ACC112 (cell line): ENCODE measurements around the gene OXSR1.
A peak's percentile ranks its signal among the peaks of the same experiment; 100 is the strongest.

Experiments used
- H2AFZ ChIP-seq: fragments of 200-600 bp; sonication (generic); one replicate; pipeline ENCODE4 v1.6.0; 2017; ENCODE audit warnings: antibody characterized with exemption, low read length; ENCODE audit not compliant: unreplicated experiment
- H3K27ac ChIP-seq: fragments of 200-600 bp; sonication (generic); 2 replicates; pipeline ENCODE4 v1.5.1; 2014; ENCODE audit warnings: low read depth, mild to moderate bottlenecking, antibody characterized with exemption, low read length, moderate library complexity
- H3K27me3 ChIP-seq: fragments of 200-600 bp; sonication (generic); 2 replicates; pipeline ENCODE4 v1.6.1; 2014; ENCODE audit warnings: mild to moderate bottlenecking, antibody characterized with exemption, low read length, moderate library complexity, mixed read lengths; ENCODE audit not compliant: insufficient read depth
- H3K36me3 ChIP-seq: fragments of 200-600 bp; sonication (generic); 2 replicates; pipeline ENCODE4 v1.6.1; 2016; ENCODE audit warnings: mild to moderate bottlenecking, antibody characterized with exemption, low read length, moderate library complexity, mixed read lengths; ENCODE audit not compliant: insufficient read depth
- H3K4me1 ChIP-seq: fragments of 200-600 bp; sonication (generic); one replicate; pipeline ENCODE4 v1.6.1; 2016; ENCODE audit warnings: low read length, mixed read lengths; ENCODE audit not compliant: insufficient read depth, unreplicated experiment, control insufficient read depth
- H3K4me3 ChIP-seq: fragments of 200-600 bp; sonication (generic); 2 replicates; pipeline ENCODE4 v1.5.1; 2014; ENCODE audit warnings: mild to moderate bottlenecking, low read depth, low read length
- H3K79me2 ChIP-seq: fragments of 200-600 bp; sonication (generic); one replicate; pipeline ENCODE4 v1.6.0; 2016; ENCODE audit warnings: low read length; ENCODE audit not compliant: control insufficient read depth, unreplicated experiment, insufficient read depth

The OXSR1 gene

GRCh38 chr3:38164952-38165721, at the start of gene OXSR1:
OXSR1 (plus strand) TSS chr3:38165537; CDS start chr3:38165877, 340 bp downstream.
- Histone ChIP-seq H2AFZ (peak within 1 kb of the TSS; percentile 92), H3K36me3 (no peaks in the 10 kb centered on the region; the same call in 1 of the 2 replicates), H3K4me3 (peak within 1 kb of the TSS; percentile 82), H3K27ac (peak within 1 kb of the TSS; percentile 89), H3K4me1 (peaks cover 36% of the 10 kb centered on the region), H3K79me2 (peaks cover 46% of the 10 kb centered on the region), H3K27me3 (no peaks in the 10 kb centered on the region)

- Histone ChIP-seq H3K36me3 (no peaks in the 10 kb centered on the region), H3K4me1 (no peaks in the 10 kb centered on the region), H2AFZ (no peak overlapping the region), H3K27ac (no peak overlapping the region), H3K27me3 (0 out of 2 replicates have a peak, but pooled peaks cover 2% of the 10 kb centered on the region), H3K4me3 (no peak overlapping the region), H3K79me2 (no peaks in the 10 kb centered on the region)
Measured at GRCh38 chr3:38115645-38116427, 49.5 kb upstream of the OXSR1 start.

GRCh38 chr3:38116471-38117162, 48.7 kb upstream of the OXSR1 start:
- Histone ChIP-seq H2AFZ (no peak overlapping the region), H3K79me2 (no peaks in the 10 kb centered on the region), H3K4me1 (no peaks in the 10 kb centered on the region), H3K27ac (no peak overlapping the region), H3K36me3 (no peaks in the 10 kb centered on the region), H3K27me3 (0 out of 2 replicates have a peak, but pooled peaks cover 2% of the 10 kb centered on the region), H3K4me3 (no peak overlapping the region)

- no peak overlapping the region for H3K4me3 ChIP-seq
- no peaks in the 10 kb centered on the region for H3K79me2 ChIP-seq
- no peak overlapping the region for H3K27ac ChIP-seq
- H2AFZ ChIP-seq, result no peak overlapping the region
- H3K36me3 ChIP-seq, result no peaks in the 10 kb centered on the region
- 0 out of 2 replicates have a peak, but pooled peaks cover 2% of the 10 kb centered on the region for H3K27me3 ChIP-seq
- no peaks in the 10 kb centered on the region for H3K4me1 ChIP-seq
Measured at GRCh38 chr3:38117163-38117716, 48.1 kb upstream of the OXSR1 start.

- H3K36me3 ChIP-seq, result peaks cover 4% of the 10 kb centered on the region; the same call in 1 of the 2 replicates
- H3K27me3 ChIP-seq, result 0 out of 2 replicates have a peak, but pooled peaks cover 2% of the 10 kb centered on the region
- no peaks in the 10 kb centered on the region for H3K79me2 ChIP-seq
- H3K27ac ChIP-seq, result no peak overlapping the region
- H3K4me3 ChIP-seq, result no peak overlapping the region
- no peaks in the 10 kb centered on the region for H3K4me1 ChIP-seq
- no peak overlapping the region for H2AFZ ChIP-seq
Measured at GRCh38 chr3:38117748-38118420, 47.5 kb upstream of the OXSR1 start.

GRCh38 chr3:38118421-38119247, 46.7 kb upstream of the OXSR1 start:
- Histone ChIP-seq H3K79me2 (no peaks in the 10 kb centered on the region), H3K27me3 (0 out of 2 replicates have a peak, but pooled peaks cover 2% of the 10 kb centered on the region), H3K27ac (no peak overlapping the region), H3K4me3 (no peak overlapping the region), H3K36me3 (peaks cover 4% of the 10 kb centered on the region; the same call in 1 of the 2 replicates), H3K4me1 (no peaks in the 10 kb centered on the region), H2AFZ (no peak overlapping the region)

- Histone ChIP-seq H3K27ac (no peak overlapping the region), H3K79me2 (no peaks in the 10 kb centered on the region), H3K36me3 (peaks cover 4% of the 10 kb centered on the region; the same call in 1 of the 2 replicates), H2AFZ (no peak overlapping the region), H3K4me1 (no peaks in the 10 kb centered on the region), H3K4me3 (no peak overlapping the region), H3K27me3 (0 out of 2 replicates have a peak, but pooled peaks cover 2% of the 10 kb centered on the region)
Measured at GRCh38 chr3:38119248-38119544, 46.1 kb upstream of the OXSR1 start.

- Histone ChIP-seq H3K4me3 (no peak overlapping the region), H3K79me2 (no peaks in the 10 kb centered on the region), H2AFZ (no peak overlapping the region), H3K27me3 (no peaks in the 10 kb centered on the region), H3K4me1 (no peaks in the 10 kb centered on the region), H3K36me3 (peaks cover 4% of the 10 kb centered on the region; the same call in 1 of the 2 replicates), H3K27ac (no peak overlapping the region)
Measured at GRCh38 chr3:38119821-38120692, 45.3 kb upstream of the OXSR1 start.
